Kidney epithelial cell (primary cell): Measurements from ENCODE around the gene RNF213. TPM values are rescaled to one million over a fixed set of nuclear protein-coding genes. Genes with fewer than 3 reads are reported as not detected.
A peak's percentile ranks its signal among the peaks of the same experiment; 100 is the strongest.

Source experiments
- DNase-seq: peaks from one replicate; pipeline ENCODE4 v3.0.0-alpha.2; 2010; ENCODE audit warnings: low read depth
- H3K27me3 ChIP-seq: 2 replicates; pipeline ENCODE4 v1.6.0; 2011; ENCODE audit warnings: low read length; ENCODE audit not compliant: control insufficient read depth, insufficient read depth
- H3K36me3 ChIP-seq: 2 replicates; pipeline ENCODE4 v1.5.1; 2011; ENCODE audit warnings: low read length; ENCODE audit not compliant: control insufficient read depth, insufficient read depth
- H3K4me3 ChIP-seq: 2 replicates; pipeline ENCODE4 v1.5.1; 2011; ENCODE audit warnings: low read depth, mild to moderate bottlenecking, control low read depth, low read length
- total RNA-seq: library from RNA; depleted of rRNA; stranded (reverse); fragments of >200 nt; gene quantifications from 2 replicates; pipeline ENCODE4 v1.2.3, GENCODE V29; 2015
- TF ChIP-seq, protein P1 (sequence below): IDR thresholded peaks from 2 replicates; pipeline ENCODE4 v1.5.1; 2011; ENCODE audit warnings: mild to moderate bottlenecking, moderate library complexity, low read length, control low read depth, inconsistent platforms; ENCODE audit not compliant: insufficient read depth, poor library complexity, severe bottlenecking

RNF213 gene
- total RNA-seq, 1 donor from 2014 or later = 111 TPM

DNA sequence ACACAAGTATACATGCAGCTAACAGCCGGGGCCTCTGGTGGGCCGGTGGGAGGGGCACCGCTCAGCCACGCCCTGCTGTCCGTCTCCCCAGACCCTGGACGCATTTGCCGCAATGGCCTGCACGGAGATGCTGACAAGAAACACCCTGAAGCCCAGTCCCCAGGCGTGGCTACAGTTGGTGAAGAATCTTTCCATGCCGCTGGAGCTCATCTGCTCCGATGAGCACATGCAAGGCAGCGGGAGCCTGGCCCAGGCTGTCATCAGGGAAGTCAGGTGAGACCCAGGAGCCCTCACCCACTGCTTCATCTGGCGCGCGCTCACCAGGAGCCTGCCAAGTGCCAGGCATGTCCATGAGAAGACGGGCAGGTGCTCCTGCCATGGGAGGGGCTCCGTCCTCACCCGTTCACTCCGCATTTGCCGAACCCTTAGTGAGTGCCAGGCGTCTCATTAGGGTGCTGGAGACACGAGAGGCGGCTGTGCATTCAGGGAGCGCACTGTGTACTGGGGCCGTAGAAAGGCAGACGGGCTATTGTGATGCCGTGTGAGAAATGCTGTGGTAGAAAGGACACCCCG lies 103.0 kb downstream of the RNF213 start:
- Histone ChIP-seq H3K4me3 (no peak overlapping the region), H3K27me3 (no peaks in the 10 kb centered on the region), H3K36me3 (peaks cover 9% of the 10 kb centered on the region)
- TF ChIP-seq, protein P1, sequence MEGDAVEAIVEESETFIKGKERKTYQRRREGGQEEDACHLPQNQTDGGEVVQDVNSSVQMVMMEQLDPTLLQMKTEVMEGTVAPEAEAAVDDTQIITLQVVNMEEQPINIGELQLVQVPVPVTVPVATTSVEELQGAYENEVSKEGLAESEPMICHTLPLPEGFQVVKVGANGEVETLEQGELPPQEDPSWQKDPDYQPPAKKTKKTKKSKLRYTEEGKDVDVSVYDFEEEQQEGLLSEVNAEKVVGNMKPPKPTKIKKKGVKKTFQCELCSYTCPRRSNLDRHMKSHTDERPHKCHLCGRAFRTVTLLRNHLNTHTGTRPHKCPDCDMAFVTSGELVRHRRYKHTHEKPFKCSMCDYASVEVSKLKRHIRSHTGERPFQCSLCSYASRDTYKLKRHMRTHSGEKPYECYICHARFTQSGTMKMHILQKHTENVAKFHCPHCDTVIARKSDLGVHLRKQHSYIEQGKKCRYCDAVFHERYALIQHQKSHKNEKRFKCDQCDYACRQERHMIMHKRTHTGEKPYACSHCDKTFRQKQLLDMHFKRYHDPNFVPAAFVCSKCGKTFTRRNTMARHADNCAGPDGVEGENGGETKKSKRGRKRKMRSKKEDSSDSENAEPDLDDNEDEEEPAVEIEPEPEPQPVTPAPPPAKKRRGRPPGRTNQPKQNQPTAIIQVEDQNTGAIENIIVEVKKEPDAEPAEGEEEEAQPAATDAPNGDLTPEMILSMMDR = no peak
- DNase-seq = no peak

DNA sequence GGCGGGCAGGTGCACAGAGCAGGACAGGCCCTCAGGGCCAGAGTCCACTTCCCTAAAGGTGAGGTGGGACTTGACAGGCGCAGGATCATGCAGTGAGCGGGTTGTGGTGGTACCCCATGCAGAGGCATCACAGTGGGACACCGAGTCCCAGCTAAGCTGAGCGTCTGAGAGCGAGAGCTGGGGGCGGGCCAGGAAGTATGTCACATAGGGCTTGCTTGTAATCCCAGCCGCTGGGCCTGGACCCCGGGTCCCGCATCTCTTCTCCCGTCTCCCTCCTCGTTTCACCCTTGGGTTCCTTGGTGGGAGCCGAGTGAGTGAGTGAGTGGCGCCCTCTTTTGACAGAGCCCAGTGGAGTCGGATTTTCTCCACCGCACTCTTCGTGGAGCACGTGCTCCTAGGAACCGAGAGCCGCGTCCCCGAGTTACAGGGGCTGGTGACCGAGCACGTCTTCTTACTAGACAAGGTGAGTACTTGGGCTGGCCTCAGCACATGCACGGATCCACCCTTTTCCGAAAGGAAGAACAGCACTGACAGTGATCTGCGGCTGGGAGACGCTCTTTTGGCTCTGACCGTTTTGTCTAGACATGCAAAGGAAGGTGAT lies 103.5 kb downstream of the RNF213 start:
- Histone ChIP-seq H3K27me3 (no peaks in the 10 kb centered on the region), H3K4me3 (no peak overlapping the region), H3K36me3 (peaks cover 9% of the 10 kb centered on the region)
- no peak for DNase-seq
- TF ChIP-seq, protein P1 = peak; percentile 45

DNA sequence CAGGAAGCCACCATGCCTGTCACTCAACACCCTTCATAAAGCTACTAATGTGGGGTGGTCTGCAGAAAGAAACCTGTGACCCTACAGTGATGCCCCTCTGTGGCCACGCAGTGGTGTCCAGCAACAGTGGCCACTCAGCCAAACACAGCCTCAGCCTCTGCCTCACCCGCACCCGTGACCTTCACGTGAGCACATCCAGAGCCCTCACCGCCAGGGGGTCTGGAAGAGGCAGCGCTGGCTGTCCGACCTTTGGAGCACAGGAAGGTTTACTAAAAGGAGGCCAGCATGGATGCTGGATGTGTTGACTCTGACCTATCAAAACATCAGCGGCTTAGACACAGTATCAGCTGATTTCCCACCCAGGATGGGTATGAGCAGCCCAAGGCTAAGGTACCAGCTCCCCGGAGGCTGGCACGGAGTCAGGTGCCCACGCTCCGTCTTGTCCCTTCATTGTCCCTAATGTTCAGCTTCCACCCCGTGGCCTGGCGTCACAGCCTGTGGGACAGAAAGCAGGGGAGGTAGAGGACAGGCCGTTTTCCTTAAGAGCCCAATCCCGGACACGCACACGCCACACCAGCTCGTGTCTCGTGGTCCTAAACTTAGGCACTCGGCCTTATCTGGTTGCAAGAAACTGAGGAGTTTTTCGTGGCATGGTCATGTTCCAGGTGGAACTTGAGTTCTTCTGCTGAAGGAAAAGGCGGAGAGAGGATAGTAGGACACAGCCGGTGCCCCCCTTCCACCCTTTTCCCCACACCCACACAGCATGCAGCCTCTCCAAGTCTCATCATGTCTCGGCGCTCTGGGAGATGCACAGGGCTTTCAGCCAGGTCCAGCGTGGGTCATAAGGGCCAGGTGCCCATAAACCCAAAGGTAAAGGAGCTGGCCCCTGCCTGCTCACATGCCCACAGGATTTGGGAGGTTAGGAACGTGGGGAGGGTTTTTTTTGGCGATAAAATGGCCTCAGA lies 104.6 kb downstream of the RNF213 start:
- H3K4me3 ChIP-seq = no peak overlapping the region
- DNase-seq = no peak
- TF ChIP-seq, protein P1 = no peak
- no peaks in the 10 kb centered on the region for H3K27me3 ChIP-seq
- H3K36me3 ChIP-seq = peaks cover 9% of the 10 kb centered on the region

DNA sequence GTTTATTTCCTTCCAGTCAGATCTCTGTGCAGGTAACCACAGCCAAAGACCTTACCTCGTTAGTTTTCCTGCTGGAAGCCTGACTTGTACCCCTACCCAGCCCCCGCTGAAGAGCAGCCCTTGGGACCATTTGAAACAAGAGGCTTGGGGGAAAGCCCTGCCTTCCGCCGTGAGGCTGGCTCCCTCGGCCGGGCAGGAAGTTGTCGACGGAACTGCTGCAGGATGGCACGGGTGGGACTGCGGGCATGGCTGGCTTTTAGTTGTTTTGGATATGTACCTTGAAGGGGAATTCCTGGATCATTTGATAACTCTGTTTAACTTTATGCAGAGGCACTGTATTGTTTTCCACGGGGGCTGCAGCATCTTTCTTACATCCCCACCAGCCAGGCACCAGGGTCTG lies 105.3 kb downstream of the RNF213 start:
- DNase-seq = no peak

DNA sequence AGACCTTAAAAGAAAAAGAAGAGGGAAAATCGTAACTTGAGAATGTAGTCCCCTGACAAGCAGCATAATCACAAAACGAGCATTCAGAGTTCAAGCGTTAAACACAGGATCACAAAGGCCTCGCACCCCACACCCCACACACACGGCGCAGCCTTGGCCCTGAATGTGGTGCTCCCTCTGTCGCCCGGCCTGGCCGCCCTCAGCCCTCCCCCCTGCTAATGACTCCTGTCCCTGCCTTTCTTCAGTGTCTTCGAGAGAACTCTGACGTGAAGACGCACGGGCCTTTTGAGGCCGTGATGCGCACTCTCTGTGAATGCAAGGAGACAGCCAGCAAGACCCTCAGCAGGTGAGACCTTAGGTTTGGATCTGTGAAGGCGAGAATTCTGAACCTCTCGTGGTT lies 106.9 kb downstream of the RNF213 start:
- Histone ChIP-seq H3K36me3 (peaks cover 4% of the 10 kb centered on the region), H3K27me3 (no peaks in the 10 kb centered on the region), H3K4me3 (no peak overlapping the region)
- TF ChIP-seq, protein P1 = no peak
- no peak for DNase-seq

More for the DNA sequence above, 105.3 kb downstream of the RNF213 start:
- TF ChIP-seq, protein P1 = no peak
- Histone ChIP-seq H3K36me3 (peaks cover 8% of the 10 kb centered on the region), H3K4me3 (no peak overlapping the region), H3K27me3 (no peaks in the 10 kb centered on the region)
